ENCODE results near the gene OR13C8. TPM values are rescaled to one million over a fixed set of nuclear protein-coding genes. Genes with fewer than 3 reads are reported as not detected.

The OR13C8 gene, protein sequence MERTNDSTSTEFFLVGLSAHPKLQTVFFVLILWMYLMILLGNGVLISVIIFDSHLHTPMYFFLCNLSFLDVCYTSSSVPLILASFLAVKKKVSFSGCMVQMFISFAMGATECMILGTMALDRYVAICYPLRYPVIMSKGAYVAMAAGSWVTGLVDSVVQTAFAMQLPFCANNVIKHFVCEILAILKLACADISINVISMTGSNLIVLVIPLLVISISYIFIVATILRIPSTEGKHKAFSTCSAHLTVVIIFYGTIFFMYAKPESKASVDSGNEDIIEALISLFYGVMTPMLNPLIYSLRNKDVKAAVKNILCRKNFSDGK
- total RNA-seq = not detected in 2 replicates

DNA sequence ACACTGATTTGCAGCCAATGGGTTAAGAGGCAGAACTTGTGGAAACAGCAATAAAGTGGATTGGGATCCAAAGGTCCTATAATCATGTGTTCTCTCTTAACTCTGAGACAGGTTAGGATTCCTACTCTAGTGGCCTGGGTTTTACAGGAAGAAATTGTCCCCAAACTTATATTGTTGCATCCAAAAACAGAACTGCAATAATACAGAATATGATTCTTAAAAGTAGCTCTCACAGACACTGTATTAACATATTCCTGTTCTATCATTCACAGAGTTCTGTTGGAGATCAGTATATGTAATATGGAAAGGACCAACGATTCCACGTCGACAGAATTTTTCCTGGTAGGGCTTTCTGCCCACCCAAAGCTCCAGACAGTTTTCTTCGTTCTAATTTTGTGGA lies at the start of gene OR13C8:
Gene OR13C8, plus strand, starts transcription at position 301 of the 400 bp plus-strand sequence. Its CDS starts 0 bp downstream, at position 301.

GRCh38 chr9:104527109-104527508 lies 41.9 kb upstream of the OR13C8 start, which contains the start of gene OR13C4:
TSS of gene OR13C4 (minus strand) at chr9:104527209. CDS start at chr9:104527209, 0 bp downstream.

DNA sequence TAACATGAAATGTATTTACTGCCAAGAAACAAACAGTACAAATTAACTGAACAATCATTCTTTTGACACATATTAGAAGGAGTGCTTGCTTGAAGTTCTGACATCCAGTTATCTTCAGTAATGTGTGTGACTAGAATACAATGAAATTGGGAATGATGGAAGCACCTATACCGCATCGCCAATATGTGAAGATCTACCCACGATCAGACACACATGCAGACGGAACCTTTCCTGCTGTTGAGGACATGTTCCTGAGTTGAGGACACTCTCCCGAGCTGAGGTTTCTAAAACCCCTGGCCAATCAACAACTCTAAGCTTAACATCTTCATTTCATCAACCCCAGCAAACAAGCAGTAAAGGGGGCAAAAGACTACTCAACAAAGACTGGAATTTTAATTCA lies 32.2 kb upstream of the OR13C8 start, which contains the start of gene OR13C3:
Gene OR13C3, minus strand, starts transcription at position 101 of the 400 bp plus-strand sequence. CDS start 133 bp downstream, outside the sequence.

DNA sequence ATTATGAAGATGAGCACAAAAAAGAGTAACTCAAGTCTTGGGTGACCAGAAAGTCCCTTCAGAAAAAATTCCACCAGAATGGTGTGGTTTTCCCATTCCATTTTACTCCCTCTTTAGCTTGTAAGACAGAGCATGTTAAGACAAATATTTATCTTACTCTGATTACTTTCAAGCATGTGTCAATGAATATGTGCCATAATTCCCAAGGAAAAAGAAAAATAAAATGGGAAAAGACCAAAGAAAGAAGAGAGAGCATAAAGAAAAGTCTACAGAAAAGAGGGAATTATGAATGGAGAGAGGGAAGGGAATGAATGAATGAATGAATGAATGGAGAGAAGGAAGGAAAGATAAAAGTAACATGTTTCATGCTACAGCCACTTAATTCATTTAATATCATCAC lies 30.3 kb downstream of the OR13C8 start, which contains the start of gene OR13C5:
Gene OR13C5, minus strand, starts transcription at position 101 of the 400 bp plus-strand sequence. Its CDS starts 0 bp downstream, at position 101.

GRCh38 chr9:104605527-104605926 lies 36.6 kb downstream of the OR13C8 start, which contains the start of gene OR13C2:
TSS of gene OR13C2 (minus strand) at chr9:104605627. CDS start at chr9:104605627, 0 bp downstream.

DNA sequence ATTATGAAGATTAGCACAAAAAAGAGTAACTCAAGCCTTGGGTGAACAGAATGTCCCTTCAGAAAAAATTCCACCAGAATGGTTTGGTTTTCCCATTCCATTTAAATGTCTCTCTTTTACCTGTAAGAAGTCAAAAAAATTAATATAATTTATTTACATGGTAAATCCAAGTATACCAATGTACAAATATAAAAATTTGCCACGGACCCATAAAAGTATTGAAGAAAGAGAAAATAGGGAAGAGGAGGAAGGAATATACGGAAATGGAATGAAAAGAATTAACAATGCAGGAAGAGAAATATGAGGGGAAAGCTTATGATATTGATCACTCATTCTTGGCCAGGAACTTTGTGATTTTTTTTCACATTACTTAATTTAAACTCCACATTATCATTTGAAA lies 49.1 kb downstream of the OR13C8 start, which contains the start of gene OR13C9:
Gene OR13C9, minus strand, starts transcription at position 101 of the 400 bp plus-strand sequence. Its CDS starts 0 bp downstream, at position 101.

Other genes starting within 250 kb of the OR13C8 start
- gene OR13F1, start 64.9 kb upstream of the OR13C8 start, total RNA-seq = not detected in 2 replicates
- gene OR13C4, start 42.0 kb upstream of the OR13C8 start, total RNA-seq = not detected in 2 replicates
- gene OR13C3, start 32.3 kb upstream of the OR13C8 start, total RNA-seq = not detected in 2 replicates
- gene OR13C5, start 30.2 kb downstream of the OR13C8 start, total RNA-seq = not detected in 2 replicates
- not detected in 2 replicates for gene OR13C2, start 36.5 kb downstream of the OR13C8 start, total RNA-seq
- gene OR13C9, start 49.0 kb downstream of the OR13C8 start, total RNA-seq = not detected in 2 replicates
- not detected in 2 replicates for gene OR13D1, start 125.3 kb downstream of the OR13C8 start, total RNA-seq
- gene NIPSNAP3A, start 178.5 kb downstream of the OR13C8 start, total RNA-seq = 18.2 and 19.1 TPM in 2 replicates
- gene NIPSNAP3B, start 195.0 kb downstream of the OR13C8 start, total RNA-seq = 0.39 and 0.73 TPM in 2 replicates